Measurements from ENCODE around the gene BLM.
A peak's percentile ranks its signal among the peaks of the same experiment; 100 is the strongest.

BLM gene

DNA sequence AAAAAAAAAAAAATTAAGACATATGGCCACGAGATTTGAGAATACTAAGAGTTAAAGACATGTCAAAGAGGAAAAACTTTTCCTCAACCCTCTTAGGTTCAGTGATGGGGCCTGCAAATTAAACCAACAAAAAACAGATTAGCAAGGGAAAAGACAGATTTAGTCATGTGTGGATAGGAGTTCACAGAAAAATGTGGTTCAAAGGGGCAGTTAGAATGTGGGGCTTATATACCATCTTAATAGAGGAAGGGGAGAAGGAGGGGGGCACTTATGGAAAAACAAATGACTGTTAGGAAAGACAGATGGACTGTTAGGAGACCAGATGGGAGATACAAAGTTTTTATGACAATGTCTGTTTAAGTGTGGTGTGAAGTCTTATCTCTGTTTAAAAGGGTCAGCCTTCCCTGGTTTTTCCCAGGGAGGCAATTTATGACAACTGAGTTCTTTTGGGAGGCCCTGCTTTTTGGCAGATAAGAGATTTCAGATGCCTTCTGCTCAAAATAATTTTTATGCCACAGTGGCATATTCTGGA, 82.6 kb downstream of the BLM start:
- DNase-seq, result no peak

DNA sequence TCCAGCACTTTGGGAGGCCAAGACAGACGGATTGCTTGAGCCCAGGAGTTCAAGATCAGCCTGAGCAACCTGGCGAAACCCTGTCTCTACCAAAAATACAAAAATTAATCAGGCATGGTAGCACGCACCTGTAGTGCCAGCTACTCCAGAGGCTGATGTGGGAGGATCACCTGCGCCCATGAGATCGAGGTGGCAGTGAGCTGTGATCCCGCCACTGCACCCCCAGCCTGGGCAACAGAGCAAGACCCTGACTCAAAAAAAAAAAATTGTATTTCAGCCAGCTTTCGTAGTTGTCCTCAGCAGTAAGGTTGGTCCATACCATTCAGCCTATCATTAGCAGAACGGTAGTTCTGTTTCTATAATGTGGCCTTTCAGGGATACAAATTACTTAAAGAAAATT, 84.7 kb downstream of the BLM start:
- no peak for DNase-seq

DNA sequence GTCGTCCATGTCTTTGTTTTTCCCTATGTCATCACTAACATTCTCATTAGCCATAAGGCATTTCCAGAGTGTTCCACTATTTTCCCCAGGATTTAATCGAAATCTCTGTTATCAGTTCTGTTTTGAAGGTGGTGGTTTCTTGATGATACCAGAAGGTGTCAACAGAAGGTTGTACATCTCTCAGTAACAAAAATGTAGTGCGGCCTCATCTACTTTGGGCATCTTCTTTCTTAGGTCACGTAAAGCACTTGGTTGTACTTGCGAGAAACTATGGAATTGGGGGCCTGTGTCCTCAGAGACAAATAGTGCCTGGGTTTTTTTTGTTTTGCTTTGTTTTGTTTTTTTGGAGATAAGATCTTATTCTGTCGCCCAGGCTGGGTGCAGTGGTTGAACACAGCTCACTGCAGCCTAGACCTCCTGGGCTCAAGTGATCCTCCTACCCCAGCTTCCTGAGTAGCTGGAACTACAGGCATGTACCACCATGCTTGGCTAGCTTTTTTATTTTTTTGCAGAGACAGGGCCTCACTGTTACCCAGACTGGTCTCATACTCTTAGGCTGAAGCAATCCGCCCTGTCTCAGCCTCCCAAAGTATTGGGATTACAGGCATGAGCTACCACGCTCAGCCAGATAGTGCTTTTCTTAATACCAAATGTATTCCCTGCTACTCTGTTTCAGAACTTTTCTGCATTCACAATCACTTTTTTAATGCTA, 90.1 kb downstream of the BLM start:
- DNase-seq, result no peak

DNA sequence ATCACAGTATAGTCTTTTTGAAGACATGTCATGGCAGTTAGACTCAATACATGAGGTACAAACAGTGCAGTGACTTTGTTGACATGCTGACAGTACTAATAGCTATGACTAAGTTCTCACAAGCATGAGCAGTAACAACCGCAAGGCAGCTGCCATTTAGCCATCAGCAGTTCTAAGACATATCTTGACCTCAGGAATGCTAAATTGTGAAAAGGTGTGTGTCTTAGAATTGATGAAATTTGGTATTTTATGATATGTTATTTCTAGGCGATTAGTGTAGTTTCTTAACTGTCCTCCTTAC, 90.6 kb downstream of the BLM start:
- DNase-seq, result no peak

DNA sequence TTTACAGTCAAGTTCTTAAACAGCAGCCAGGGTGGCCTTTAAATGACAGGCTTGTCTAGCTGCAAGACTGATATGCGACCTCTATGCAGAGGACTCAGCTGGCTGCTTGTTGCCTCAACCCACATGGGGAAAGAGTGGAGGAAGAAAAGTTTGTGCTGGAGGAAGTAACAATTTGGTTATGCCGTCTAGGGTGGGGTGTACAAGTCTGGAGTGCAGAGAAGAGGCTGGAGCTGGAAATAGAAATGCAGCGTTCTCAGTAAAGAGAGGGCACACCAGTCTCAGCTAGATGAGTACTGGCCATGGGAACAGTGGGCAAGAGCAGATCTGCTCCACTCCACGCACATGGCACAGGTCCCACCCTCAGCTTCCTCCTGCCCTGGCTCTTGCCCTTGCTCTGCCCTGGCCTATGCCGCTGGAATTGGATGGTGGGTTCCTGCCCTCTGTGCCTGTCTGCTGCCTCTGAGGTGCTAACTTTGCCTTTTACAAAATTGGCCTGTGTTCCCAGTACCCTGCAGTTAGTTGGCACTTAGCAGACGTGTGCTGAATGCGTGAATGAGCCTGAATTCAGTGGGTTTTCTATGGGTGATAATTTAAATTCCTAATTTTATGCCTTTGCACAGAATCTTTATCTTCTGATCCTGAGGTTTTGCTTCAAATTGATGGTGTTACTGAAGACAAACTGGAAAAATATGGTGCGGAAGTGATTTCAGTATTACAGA, 91.5 kb downstream of the BLM start:
- no peak for DNase-seq

DNA sequence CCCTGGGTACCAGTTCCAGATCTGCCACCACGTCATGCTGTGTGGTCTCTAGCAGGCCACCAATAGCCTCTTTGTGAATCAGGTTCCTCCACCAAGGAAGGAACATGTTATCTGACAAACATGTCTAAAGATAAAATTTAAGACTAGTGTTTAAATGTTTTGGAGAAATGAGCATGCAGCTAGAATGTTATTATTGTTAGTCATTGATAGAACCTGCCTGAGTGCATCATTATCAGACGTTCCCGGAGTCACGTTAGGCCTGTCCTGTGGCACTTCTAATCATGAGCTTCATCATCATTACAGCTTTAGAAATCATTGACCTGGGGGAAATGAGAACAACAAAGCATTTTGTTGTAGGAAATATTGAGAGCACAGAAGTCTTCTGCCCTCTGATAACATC, 92.4 kb downstream of the BLM start:
- no peak for DNase-seq

DNA sequence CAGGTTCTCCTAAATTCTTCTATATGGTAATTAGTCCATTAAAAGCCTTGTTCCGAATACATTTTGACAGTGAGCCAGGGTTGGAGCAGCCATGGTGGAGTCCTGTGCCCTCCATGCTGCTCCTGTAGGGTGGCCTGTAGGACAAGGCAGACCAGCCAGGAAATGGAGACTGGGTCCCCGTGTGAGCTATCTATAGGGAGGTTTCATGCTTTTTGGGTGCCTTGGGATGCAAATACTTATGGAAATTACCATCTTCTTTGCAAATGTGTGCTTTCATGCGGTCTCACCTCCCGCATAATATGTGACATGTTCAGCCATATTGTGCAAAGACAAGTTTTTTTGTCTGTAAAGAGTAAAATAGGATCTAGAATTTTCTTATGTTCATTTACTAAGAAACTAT, 93.2 kb downstream of the BLM start:
- no peak for DNase-seq

DNA sequence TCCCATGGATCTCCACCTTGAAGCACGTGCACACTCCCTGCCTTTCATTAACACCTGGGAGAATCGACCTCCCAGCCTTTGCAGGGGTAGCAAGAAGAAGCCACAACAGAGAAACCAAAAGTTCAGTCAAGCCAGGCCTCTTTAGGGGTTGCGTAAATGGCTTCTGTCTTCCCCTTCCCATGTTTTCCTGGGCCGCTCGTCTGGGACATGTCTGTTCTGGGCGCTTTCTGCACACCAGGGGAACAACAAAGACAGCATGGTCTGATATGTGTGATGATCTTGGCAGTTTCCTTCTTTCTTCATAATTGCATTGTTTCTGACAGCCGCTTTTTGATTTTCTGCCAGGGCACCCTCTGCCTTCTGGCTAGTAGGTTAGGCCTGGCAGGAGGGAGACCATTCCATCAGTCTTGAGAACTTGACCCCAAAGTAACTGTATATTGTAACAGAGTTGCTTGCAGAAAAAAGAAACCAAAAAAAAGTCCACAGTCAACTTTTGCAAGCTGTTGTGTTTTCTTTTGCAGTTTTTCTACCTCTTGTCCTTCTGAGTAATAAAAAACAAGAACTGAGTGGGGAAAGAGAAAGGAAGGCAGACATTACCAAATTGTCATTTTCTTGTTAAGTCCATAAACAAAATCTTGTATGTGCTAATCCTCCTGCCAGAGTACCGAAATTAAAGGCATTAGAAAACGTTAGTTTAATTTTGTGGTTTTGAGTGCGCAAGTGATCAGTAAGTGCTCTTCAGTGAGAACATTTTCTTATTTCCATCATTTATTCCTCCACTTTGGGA, 95.2 kb downstream of the BLM start:
- DNase-seq, result no peak

DNA sequence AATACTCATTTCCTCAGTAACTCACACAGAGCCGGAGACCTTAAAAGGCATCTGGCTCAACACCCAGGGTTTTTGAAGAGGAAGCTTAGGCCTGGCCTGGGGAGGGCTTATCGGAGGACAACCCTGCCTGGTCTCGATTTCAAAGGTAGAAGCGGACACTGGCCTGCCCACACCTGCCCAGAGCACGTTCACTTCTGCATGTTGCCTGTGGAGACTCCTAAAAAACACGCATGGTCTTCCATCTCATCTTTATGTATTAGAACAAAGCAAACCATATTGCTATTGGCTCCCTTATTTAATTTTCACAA, 95.8 kb downstream of the BLM start:
- no peak for DNase-seq

DNA sequence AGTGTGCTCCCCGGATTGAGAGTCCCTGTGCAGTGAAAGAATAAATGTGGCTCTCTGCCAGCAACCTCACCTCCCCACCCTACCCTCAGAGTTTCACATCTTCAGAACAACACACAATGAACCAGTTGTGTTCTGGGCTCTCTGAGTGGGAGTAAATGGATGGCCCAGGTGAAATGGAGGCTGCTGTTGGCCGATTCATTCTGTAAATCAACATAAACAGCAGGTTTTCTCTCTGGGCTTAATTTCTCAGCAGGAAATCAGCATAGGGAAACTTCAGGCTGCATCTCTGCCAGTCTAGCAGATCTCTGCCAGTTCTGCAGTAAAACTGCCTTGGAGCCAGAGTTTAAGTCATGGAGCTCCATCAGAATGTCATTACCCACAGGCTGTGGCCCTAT, 96.6 kb downstream of the BLM start:
- no peak for DNase-seq

DNA sequence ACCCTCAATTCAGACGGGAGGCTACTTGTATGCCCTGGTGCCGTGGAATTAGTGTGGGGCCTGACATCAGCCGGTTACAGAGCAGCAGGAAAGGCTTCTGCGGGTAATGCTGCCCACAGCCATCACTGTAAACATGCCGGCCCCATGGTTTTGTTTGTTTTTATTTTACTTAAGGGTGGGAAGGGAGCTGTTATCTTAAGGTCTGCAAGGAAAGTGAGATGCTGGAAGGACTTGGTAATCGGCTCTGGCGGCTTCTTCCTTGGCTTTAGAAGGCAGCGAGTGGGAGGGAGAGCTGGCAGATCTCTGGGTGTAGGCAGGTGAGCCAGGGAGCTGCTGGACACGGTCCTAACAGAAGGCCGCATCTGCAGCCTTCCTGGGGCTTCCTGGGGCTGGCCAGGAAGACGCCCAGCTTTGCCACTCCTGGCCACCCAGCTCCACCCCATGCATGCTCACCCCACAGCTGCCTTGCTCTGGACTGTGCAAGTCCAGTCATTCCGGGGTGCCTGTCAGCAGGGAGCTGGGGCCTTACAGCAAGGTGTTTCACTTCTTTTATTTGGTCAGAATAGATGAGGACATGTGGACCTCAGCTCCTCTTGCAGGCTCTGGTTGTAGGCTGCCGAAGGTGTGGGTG, 97.2 kb downstream of the BLM start:
- DNase-seq, result no peak

DNA sequence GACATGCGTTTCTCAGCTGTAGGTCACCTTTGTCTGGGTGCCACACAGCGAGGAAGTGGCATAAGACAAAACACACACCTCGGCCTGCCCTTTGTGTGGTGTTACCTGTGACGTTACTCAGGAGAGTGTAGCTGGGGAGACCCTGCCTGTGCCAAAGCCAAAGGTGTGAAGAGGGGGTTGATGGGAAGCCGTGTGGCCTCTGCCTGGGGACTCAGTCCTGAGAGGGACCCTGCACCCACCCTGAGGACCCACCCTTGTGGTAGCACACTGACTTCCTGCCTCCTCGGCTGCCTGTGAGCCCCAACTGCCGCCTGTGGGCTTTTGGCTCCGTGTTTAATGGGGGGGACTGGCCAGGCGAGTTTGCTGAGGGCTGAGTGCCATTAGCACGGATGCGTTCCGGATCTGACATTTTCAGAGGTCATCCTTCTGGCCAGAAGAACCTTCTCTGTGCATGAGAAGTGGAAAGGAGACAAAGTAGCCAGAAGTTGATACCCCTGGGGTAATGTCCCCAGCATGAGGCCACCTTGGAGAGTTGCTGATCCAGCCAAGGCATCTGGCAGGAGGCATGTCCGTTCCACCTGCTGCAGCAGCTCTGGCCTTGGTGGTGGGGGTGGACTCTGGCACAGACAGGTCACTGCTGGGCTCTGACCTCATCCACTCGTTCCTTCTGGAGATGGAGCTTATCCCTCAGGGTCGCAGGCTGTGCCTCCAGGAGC, 99.4 kb downstream of the BLM start:
- peak; percentile 29 for DNase-seq

DNA sequence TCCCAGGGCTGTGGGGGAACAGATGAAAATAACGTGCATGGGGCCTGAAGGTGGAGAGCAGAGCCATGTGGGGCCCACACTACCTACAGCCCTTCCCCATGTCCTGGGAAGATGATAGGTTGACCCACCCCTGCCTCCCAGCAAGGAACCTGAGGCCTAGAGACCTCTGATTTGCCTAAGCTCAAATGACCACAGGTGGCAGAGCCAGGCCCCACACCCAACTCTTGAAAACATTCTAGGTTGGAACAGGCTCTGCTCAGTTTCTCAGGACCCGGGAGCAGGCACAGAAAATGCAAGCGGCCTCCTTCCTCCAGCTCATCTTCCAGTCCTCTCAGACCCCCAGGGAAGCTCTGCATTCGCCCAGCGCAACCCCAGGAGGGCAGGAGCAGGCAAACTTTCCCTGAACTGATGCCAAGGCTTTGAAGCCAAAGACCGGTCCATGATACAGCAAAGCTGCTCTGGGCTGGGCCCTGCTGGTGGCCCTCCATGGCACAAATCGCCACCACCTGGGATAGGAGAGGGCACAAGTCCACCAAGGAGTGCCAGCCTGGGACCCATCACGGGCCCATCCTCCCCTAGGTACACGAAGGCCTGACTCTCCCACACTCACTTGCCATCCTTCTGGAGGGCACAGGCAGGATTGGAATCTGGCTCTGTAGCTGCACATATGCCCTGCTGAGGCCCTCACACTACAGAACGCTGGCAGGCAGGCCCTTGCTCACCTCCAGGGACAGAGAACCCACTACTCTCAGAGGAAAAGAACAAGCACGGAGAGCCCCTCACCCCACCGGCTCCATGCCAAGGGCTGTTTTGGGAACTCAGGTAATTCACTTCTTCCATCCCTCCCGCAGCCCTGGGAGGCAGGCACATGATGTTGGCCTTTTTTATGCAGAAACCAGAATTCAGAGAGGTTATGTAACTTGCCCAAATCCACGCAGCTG, 100.2 kb downstream of the BLM start:
- no peak for DNase-seq

DNA sequence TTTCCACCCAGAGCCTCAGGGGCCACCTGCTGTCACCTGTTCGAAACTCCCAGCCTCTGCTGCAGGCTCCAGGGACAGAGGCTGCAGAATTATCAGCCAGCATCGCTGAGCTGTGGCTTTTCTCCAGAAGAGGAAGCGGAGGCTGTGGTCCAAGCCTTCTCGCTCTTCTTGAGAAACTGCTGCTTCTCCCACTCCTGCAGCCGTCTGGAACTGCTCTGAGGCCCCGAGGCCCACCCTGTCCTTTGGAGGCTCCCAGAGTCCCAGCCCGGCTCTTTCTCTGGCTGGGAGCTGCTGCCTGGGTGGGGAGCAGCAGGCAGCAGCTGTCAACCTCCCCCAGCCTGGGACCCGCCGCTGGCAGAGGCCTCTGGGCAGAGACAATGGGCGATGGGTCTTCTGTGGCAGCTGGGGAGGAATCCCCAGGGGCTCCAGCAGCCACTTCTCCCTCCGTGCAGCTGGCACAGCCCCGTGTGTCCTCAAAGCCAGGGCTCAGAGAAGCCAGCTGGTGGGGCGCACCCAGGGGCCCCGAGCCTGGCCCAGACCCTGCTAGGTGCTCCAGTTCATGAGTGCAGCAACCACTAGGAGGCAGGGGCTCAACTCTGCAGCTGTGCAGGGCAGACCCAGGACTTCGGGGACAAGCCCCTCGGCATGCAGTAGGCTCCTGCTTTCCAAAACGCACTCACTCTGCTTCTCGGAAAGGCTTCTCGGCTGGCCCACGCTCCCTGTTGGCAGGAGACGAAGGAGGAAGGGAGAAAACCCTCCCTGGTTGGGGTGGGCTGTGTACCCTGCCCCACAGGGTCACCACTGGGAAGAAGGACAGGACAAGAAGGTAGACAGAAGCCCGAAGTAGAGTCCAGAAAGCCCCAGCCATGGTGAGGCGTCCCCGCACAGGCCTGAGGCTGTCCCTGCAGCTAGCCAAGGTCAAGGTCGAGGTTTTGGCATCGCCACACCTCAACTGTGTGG, 101.4 kb downstream of the BLM start:
- no peak for DNase-seq

DNA sequence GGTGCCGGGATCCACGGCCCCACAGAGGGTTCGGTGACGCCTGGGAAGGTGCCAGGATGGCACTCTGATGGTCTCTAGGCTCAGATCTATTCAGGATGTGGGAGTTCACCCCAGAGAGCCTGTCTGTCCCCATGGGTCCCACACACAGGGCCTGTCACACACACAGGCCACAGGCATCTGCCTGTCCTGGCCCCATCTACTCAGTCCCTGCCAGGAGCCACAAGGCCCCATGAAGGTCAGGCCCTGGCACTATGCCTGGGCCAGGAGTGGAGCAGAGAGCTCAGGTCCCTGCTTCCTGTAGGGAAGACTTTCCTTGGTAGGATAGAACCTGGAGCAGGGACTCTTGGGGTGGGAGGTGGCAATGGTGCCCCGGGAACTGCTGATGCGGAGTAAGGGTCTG, 102.2 kb downstream of the BLM start:
- no peak for DNase-seq

DNA sequence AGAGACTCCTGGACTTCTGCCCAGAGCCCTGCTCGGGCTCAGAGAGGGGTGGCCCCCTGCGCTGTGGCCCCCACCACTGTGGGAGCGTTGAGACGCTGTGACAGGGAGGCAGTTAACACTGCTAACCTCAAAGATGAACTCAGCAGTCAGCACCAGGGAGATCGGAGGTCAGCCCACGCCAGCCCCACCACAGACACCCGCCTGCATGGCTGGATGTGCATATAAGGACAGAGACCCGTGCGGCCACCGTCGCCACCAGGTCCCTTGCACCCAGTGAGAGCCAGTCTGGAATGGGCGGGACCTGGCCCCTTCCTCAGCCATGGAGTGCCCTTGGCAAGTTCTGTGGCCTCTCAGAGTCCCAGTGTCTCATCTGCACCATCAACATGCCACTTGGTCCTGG, 102.7 kb downstream of the BLM start:
- no peak for DNase-seq

DNA sequence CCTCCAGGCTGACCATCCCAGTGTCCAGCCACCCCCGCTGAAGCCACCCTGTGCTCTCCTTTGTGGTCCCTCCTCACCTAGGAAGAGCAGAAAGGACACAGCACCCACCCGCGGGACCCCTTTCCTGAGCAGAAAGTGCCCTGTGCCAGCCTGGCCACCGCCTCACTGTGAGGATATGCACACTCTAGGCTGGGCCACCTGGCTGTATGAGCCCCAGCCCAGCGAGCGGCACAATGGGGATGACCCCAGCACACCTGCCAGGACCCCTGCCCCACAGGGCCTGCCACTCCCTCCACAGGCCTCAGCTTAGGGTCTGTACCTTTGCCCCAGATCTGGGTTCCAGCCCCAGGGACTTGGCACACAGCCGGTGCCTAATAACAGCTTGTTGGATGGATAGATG, 103.3 kb downstream of the BLM start:
- no peak for DNase-seq

DNA sequence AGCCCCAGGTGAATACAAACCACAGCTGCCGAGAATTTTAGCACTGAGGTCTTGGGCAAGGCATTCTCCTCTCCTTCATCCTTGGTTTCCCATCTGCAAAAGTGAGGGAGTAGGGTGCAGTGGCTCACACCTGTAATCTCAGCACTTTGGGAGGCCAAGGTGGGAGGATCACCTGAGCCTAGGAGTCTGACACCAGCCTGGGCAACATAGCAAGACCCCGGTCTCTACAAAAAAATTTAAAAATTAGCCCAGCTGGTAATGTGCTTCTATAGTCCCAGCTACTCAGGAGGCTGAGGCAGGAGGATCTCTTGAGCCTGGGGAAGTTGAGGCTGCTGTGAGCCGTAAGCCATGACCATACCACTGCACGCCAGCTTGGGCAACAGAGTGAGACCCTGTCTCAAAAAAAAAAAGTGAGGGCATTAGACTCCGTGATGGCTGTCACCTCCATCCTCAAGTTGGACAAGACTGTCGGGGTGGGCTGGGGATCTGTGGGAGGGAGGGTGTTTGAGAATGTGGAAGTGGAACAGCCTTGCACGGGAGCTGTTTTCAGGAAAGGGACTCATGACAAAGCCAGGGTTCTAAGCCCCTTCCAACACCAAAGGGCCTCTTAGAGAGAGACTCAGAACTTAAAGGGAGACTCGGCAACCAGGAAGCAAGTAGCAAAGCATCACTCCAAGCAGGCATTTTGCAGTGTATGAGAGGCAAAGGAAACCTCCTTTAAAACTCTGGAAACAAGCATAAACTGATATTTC, 105.2 kb downstream of the BLM start:
- DNase-seq, result no peak

DNA sequence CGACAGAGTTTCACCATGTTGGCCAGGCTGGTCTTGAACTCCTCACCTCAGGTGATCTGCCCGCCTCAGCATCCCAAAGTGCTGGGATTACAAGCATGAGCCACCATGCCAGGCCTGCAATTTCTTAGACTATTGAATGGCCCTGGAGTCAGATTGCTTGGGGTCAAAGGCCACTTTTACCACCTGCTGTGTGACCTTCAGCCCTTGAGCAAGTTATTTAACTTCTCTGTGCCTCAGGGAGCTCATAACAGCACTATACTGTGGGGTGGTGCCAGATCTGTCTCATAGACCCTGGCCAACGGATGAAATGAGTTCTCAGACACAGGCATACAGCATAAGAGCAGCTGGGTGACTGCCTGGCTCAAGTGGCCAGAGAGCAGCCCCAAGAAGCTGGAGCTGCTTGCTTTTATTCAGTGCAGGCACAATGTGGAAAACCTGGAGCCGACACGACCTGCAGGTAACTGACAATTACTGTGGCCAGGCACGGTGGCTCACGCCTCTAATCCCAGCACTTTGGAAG, 106.4 kb downstream of the BLM start:
- no peak for DNase-seq
